Measurements from ENCODE around the gene NLRP7.

DNA sequence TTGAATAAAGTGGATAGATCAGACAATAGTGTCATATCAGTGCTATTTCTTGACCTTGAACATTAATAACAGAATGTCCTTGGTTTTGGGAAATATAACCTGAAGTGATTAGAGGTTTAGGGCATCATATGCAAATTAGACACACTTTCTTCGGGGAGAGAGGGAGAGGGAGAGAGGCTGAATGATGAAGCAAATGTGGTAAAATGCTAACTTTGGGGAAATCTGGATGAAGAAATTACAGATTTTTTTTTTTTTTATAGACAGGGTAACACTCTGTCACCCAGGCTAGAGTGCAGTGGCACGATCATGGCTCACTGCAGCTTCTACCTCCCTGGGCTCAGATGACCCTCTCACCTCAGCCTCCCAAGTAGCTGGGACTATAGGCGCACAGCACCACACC, 45.3 kb downstream of the NLRP7 start:
- TF ChIP-seq, protein P1, sequence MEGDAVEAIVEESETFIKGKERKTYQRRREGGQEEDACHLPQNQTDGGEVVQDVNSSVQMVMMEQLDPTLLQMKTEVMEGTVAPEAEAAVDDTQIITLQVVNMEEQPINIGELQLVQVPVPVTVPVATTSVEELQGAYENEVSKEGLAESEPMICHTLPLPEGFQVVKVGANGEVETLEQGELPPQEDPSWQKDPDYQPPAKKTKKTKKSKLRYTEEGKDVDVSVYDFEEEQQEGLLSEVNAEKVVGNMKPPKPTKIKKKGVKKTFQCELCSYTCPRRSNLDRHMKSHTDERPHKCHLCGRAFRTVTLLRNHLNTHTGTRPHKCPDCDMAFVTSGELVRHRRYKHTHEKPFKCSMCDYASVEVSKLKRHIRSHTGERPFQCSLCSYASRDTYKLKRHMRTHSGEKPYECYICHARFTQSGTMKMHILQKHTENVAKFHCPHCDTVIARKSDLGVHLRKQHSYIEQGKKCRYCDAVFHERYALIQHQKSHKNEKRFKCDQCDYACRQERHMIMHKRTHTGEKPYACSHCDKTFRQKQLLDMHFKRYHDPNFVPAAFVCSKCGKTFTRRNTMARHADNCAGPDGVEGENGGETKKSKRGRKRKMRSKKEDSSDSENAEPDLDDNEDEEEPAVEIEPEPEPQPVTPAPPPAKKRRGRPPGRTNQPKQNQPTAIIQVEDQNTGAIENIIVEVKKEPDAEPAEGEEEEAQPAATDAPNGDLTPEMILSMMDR (IDR thresholded peaks at IDR 0.05; ENCODE audit: extremely low read depth in 1 of 2, insufficient read depth in 1 of 2, low read depth in 1 of 2, low read length in 2 of 2): no peak
- TF ChIP-seq FOS (IDR thresholded peaks at IDR 0.05; ENCODE audit: borderline replicate concordance, insufficient read depth, low read length) (no peak), POLR2A (IDR thresholded peaks at IDR 0.05; ENCODE audit: low read depth, low read length) (no peak)
